Right ventricle myocardium superior (tissue), 1 donor: Measurements from ENCODE around the gene EYA4. TPM values are rescaled to one million over a fixed set of nuclear protein-coding genes. Genes with fewer than 3 reads are reported as not detected.

Experiments used
- ATAC-seq: fragments of 200-7000 bp; cut with Tn5 transposase; one replicate; pipeline ENCODE4 v1.9.1; 2020; ENCODE audit warnings: mild to moderate bottlenecking; ENCODE audit not compliant: poor library complexity
- DNase-seq: peaks from one replicate; pipeline ENCODE4 v3.0.0-alpha.2; 2020
- intact Hi-C: fragments of 100-400 bp; cut with DNase I; formaldehyde crosslinking; loops from one replicate; pipeline ENCODE4 v1.11.2; 2022
- long read RNA-seq: library from polyadenylated mRNA; unstranded; transcript quantifications from one replicate; pipeline ENCODE4 v2.0.0, GENCODE V29; 2021
- total RNA-seq: library from RNA; stranded (reverse); fragmentation: NEBNext Ultra II Directional; extraction: Animal tissue kit (Norgen Biotek cat#: 25700); gene quantifications from one replicate; pipeline ENCODE4 v1.2.1, GENCODE V29; 2021
- donor health status: DM: no; HTN: yes; CAD: no; lungs with severe emphysema.

Gene EYA4
- total RNA-seq = 20.4 TPM
- long read RNA-seq, partial matches to known transcripts = 9 of 16 reads
- long read RNA-seq, other reads (novel, unspliced or antisense) = 6 of 16 reads

GRCh38 chr6:133241086-133241900 is at the start of gene EYA4:
EYA4 (plus strand) TSS chr6:133241357; CDS start chr6:133274781, 33,424 bp downstream.
- intact Hi-C loops = no loop called here
- peak; percentile 76 for ATAC-seq

GRCh38 chr6:133193396-133193795 is 47.8 kb upstream of the EYA4 start:
- intact Hi-C loops = no loop called here
- ATAC-seq = no peak
- DNase-seq = no peak

More at GRCh38 chr6:133241086-133241900, at the start of gene EYA4:
- DNase-seq = peak; percentile 56

GRCh38 chr6:133198725-133199124 is 42.4 kb upstream of the EYA4 start:
- ATAC-seq (no peak), DNase-seq (no peak)
- intact Hi-C loops = no loop called here

- no peak for ATAC-seq
- intact Hi-C loops = no loop called here
- DNase-seq = no peak
These were observed 39.9 kb upstream of the EYA4 start for GRCh38 chr6:133201231-133201630.

GRCh38 chr6:133202610-133203343 is 38.4 kb upstream of the EYA4 start:
- intact Hi-C loops = no loop called here
- no peak for DNase-seq

GRCh38 chr6:133203344-133203697 is 37.8 kb upstream of the EYA4 start:
- no peak for DNase-seq
- intact Hi-C loops = no loop called here
- ATAC-seq = no peak

More at GRCh38 chr6:133202610-133203343, 38.4 kb upstream of the EYA4 start:
- ATAC-seq = no peak

- DNase-seq (no peak), ATAC-seq (peak; percentile 77)
- intact Hi-C loops = no loop called here
These were observed 35.9 kb upstream of the EYA4 start for GRCh38 chr6:133205304-133205703.

- ATAC-seq (no peak), DNase-seq (no peak)
- intact Hi-C loops = no loop called here
These were observed 34.2 kb upstream of the EYA4 start for GRCh38 chr6:133206942-133207341.

- intact Hi-C loops = no loop called here
- ATAC-seq (peak; percentile 55), DNase-seq (no peak)
These were observed 33.4 kb upstream of the EYA4 start for GRCh38 chr6:133207754-133208153.

GRCh38 chr6:133208183-133208755 is 32.9 kb upstream of the EYA4 start:
- intact Hi-C loops = no loop called here
- DNase-seq (no peak), ATAC-seq (no peak)

GRCh38 chr6:133214267-133214666 is 26.9 kb upstream of the EYA4 start:
- ATAC-seq (no peak), DNase-seq (no peak)
- intact Hi-C loops = no loop called here

GRCh38 chr6:133218852-133219251 is 22.3 kb upstream of the EYA4 start:
- ATAC-seq (no peak), DNase-seq (no peak)
- intact Hi-C loops = no loop called here

GRCh38 chr6:133223452-133224029 is 17.6 kb upstream of the EYA4 start:
- no peak for ATAC-seq
- intact Hi-C loops = no loop called here
- no peak for DNase-seq

- ATAC-seq (no peak), DNase-seq (no peak)
- intact Hi-C loops = no loop called here
These were observed 15.6 kb upstream of the EYA4 start for GRCh38 chr6:133225560-133225959.

- DNase-seq (no peak), ATAC-seq (no peak)
- intact Hi-C loops = no loop called here
These were observed 13.8 kb upstream of the EYA4 start for GRCh38 chr6:133227344-133227743.

- DNase-seq (no peak), ATAC-seq (no peak)
- intact Hi-C loops = no loop called here
These were observed 11.1 kb upstream of the EYA4 start for GRCh38 chr6:133230052-133230451.

GRCh38 chr6:133235221-133235620 is 5.9 kb upstream of the EYA4 start:
- ATAC-seq (no peak), DNase-seq (no peak)
- intact Hi-C loops = no loop called here

- DNase-seq (no peak), ATAC-seq (no peak)
- intact Hi-C loops = no loop called here
These were observed 4.2 kb upstream of the EYA4 start for GRCh38 chr6:133236932-133237331.

GRCh38 chr6:133240511-133241085 is 559 bp upstream of the EYA4 start:
- ATAC-seq (peak; percentile 74), DNase-seq (peak; percentile 54)
- intact Hi-C loops = no loop called here
